GM19238 (cell line): ENCODE data around the gene FLT3LG.
"Not testable (repeated sequence)": the region's sequence is repeated elsewhere in the genome, so short reads cannot be mapped to it uniquely, and the experiment has no call there.

Experiments used
- DNase-seq: peaks from one replicate; pipeline ENCODE4 v3.0.0; 2011; ENCODE audit warnings: low spot score; ENCODE audit not compliant: insufficient read length

FLT3LG gene

DNA sequence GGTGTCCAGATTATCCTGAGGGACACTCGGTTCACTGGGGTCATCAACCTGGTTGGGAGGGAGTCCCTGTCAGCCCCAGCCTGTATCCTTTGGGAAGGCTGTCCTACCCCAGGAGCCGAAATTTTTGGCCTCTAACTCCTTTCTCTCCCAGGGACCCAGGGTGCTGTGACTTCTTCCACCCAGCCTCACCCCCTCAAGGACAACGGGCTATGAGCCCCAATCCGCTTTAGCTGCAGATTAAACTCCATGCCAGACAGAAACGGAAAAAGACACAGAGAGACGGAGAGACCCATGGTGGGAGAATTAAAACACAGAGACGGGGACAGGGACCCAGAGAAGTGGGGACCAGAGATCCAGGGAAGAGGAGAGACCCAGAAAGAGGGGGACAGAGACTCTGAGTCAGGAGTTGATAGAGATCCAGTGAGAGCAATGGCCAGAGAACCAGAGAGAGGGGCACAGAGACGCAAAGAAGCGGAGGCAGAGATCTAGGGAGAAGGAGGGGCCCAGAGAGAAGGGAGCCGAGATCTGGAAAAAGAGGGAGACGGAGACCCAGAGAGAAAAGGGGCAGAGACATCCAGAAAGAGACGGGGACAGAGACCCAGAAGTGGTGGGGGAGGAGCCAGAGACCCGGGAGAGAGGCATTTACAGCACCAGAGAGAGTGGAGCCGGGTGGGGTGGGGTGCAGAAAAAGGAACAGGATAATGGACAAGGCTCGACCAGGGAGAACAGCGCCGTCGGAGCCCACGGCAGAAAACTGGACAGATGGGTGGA, 33.4 kb upstream of the FLT3LG start:
- DNase-seq, result no peak

DNA sequence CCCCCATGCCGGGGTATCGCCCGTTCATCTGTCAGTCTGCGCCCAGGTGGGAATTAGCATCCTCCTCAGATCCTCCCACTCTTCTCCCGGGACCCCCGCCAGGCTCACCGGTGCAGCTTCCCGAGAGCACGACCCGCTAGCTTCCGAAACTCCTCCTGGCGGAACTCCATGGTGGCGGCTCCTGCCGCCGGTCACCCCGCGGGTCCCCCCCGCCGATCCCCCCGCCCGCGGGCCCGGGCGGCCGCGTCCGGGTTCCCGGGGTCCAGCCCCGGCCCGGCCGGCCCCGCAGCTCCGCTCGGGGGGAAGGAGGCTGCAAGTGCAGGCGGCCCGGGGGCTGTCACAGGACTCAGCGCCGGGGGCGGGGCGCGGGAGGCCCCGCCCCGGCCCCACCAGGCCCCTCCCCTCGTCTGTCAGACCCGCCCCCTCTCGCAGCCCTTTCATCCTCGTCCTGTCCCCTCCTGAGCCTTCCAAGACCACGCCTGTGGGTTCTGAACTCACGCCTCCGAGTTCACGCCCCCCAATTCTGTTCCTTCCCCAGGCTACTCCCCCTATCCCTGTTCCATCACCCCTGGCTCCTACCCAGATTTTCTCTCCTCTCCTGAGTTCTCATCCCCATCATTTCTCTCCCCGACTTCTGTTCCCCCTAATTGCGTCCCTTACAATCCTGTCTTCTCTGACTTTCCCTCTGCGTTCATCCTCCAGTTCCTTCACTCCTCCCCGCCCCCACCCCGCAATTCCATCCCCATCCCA, 32.6 kb upstream of the FLT3LG start, which contains the start of gene SLC17A7:
Gene SLC17A7, minus strand, starts transcription at position 318 of the 750 bp plus-strand sequence. Its CDS starts 148 bp downstream, at position 170.
- no peak for DNase-seq

DNA sequence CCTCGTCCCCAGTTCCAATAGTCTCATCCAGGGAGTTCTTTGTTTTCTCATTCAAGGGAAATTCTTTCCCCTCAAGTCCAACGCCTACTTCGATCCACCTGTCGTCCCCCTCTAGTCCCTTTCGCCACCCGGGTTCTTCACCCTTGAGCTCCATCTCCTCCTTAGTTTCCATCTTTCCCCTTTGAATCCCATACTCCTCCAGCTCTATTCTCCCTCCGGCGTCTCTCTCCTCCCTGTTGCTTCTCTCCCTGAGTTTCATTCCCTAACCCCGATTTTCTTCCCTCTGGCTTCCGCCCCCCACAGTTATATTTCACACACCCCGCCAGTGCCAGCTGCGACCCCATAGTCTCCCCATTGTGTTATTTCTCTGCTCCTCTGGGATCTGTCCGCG, 32.1 kb upstream of the FLT3LG start:
- no peak for DNase-seq

DNA sequence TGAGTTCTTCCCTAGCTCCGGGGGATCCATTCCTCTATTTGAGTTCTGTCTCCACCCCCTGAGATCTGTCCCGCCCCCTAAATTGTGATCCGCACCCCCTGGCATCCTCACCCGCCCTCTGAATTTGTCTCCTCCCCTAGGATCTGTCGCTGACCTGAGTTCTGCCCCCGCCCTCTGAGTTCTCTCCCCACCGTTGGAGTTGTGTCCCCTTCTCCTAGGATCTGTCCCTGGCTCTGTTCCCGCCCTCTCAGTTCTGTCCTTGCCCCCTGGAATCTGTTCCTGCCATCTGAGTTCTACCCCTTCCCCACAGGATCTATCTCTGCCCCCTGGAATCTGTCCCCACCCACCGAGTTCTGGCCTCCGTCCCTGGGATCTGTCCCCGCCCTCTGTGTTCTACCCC, 31.7 kb upstream of the FLT3LG start:
- DNase-seq, result no peak

DNA sequence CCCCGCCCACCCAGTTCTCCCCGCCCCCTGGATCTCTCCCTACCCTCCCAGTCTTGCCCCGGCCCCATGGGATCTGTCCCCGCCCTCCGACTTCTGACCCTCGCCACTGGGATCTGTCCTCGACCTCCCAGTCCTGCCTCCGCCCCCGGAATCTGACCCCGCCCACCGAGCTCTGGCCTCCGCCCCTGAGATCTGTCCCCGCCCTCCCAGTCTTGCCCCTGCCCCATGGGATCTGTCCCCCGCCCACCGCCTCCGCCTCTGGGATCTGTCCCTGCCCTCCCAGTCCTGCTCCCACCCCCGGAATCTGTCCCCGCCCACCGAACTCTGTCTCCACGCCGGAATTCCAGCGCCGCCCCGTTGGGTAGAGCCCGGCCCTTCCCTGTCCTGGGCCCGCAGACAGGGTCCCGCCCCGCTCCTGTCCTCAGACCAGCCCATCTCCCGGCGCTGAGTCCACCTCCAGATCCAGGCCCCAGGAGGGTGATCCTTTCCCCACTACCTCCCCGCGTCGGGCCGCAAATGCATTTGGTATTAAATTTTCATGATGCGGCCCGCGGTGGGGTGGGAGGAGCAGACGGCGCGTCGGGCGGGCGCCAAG, 31.1 kb upstream of the FLT3LG start:
- peak; percentile 70 for DNase-seq

DNA sequence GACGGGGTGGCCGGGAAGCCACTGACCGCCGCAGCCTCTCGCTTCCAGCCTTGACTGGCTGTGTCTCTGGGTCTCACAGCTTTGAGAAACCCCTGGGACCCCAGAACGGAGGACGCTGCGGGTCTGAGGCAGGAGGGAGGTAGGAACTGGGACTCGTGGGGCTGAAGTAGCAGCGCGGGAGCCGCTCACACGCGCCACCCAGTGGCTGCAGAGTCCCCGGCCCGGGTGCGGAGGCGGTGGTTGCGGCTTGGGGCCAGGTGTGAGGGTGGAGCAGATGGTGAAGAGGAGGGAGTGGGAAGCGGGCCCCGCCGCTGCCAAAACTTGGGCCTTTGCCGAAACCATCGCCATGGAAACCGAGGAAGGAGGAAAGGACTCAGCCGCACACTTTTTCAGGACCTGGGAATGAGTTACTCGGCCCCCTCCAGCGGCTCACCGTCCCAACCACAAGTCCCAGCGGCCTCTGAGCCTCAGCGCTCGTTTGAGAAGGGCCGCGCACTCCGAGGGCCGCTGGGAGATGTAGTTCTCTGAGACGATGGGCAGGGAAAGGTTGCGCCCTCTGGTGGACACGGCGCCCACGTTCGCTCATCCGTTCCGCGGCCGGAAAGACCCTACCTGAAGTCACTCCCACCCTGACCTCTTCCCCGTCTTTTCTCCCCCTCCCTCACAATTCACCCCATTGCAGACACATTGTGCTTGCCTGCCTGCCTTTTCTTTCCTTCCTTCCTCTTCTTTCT, 30.5 kb upstream of the FLT3LG start:
- DNase-seq, result peak; percentile 97

DNA sequence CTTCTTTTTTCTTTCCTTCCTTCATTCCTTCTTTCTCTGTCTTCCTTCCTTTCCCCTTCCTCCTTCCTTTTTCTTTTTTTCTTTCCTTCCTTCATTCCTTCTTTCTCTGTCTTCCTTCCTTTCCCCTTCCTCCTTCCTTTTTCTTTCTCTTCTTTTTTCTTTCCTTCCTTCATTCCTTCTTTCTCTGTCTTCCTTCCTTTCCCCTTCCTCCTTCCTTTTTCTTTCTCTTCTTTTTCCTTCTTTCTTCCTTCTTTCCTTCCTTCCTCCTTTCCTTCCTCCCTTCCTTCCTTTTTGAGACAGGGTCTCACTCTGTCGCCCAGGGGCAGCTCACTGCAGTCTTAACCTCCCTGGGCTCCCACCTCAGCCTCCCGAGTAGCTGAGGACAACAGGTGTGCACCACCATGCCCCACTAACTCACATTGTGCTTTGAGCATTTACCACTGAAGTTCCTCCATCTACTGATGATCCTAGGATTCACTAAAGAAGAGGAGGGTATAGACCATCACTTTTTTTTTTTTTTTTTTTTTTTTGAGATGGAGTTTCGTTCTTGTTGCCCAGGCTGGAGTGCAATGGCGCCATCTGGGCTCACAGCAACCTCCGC, 29.8 kb upstream of the FLT3LG start:
- not testable (repeated sequence) for DNase-seq

DNA sequence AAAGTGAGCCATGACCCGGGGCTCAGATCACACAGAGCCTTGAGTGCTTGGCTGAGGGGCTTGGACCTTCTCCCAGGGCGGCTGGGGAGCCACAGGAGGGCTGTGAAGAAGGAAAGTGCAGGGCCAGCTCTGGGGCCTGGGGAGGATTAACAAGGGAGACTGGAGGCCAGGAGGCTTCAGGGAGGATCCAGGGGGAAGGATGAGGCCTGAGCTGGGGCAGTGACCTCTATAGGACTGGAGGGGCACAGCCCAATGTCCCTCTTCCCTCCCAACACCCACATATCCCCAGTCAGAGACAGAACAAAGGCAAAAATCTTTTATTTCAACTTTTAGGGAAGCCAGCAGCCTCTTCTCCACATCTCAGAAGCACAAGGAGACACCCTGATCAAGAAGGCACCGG, 28.0 kb upstream of the FLT3LG start:
- DNase-seq, result no peak

DNA sequence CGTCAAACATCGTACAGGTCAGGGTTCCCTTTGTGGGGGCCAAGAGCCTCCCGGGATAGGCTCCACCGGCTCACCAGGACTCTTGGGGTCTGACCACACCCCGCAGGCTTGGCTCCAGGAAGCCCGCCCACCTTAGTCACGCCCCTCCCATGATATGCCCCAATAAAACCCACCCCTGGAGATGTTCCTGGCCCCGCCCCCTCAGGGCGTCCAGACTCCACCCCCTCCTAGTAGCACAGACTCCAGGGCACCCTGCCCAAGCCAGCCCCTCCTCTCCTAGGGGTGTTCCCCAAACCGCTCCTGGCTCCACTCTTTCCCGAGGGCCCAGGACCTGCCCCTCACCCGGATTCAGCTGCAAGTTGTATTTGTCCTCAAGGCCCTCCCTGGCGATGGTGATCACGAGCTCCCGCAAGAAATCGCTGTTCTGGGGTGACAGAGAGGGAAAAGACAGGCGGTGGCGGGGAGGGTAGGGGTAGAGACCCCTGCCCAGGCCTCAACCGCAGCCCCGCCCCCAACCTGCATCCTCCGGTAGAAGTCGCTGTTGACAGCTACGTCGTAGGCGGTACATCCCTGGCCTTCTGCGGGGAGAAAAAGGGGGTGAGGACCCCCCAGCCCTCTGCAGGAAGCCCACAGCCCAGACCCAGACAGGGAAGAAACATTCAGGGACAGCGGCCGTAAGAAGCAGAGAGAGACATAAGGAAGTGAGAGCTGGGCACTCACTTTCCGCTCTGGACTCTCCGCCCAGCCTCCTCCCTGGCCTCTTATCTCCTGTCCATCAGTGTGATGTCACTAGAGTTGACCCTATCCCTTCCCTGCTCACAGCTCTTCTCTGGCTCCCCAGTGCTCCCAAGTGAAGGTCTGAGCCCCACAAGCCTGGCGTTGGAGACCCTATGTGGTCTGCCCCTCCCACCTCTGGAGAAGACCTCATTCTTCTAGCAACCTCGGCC, 26.3 kb upstream of the FLT3LG start:
- no peak for DNase-seq

DNA sequence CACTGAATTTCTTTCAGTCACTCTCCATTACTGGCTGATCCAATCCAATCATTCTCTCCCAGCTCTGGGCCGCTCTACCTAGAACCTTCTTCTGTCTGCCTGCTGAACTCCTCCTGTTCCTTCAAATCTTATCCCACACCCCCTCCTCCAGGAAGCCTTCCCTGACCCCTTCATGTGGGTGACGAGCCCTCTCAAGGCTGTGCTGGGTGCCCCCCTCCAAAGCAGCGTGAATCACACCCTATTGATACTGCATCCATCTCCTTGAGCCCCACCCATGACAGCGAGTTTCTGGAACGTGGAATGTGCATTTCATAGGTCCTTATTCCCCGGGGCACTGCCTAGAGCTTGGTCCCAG, 25.6 kb upstream of the FLT3LG start:
- DNase-seq, result no peak

DNA sequence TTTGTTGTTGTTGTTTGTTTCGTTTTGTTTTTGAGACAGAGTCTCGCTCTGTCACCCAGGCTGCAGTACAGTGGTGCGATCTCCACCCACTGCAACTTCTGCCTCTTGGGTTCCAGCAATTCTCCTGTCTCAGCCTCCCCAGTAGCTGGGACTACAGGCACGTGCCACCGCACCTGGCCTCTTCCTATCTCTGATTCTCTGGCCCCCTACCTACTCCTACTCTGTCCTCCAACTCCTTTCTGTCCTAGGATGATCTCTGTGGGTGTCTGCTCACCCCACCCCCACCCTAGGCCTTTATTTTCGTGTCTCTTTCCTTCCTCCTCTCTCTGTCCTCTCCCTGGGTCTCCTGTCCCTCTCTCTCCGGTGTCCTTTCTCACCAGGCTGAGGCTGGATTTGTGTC, 23.6 kb upstream of the FLT3LG start:
- no peak for DNase-seq

DNA sequence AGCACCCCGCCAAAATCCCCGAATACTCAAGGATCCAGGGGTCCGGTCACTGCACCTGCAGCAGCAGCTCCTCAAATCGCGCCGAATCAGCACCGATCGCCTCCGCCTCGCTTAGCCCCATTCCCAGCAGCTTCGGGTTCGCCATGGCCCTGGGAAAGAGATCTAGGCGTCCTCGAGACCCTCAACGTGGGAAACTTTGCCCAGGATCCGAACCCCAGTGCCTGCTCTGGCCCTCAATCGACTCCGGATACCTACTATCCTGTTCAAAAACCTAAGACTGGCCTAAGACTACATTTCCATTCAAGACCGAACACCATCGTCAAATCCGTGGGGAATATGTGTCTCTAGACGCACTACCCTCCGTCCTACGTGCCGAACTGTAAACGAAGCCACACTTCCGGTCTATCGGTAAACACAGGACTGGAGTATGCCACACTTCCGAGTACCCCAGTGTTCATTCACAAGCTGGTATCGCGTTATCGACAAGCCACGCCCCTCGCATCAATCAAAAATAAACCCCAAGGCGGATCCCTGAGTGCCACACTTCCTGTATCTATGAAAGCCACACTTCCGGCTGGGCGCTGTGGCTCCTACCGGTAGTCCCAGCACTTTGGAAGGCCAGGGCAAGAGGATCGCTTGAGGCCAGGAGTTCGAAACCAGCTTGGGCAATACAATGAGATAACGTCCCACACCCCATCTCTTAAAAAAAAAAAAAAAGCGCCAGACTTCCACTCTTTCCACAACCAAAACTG, 22.4 kb upstream of the FLT3LG start, which contains the start of gene PIH1D1:
Gene PIH1D1, minus strand, starts transcription at position 385 of the 752 bp plus-strand sequence. Its CDS starts 240 bp downstream, at position 145.
- peak; percentile 89 for DNase-seq

DNA sequence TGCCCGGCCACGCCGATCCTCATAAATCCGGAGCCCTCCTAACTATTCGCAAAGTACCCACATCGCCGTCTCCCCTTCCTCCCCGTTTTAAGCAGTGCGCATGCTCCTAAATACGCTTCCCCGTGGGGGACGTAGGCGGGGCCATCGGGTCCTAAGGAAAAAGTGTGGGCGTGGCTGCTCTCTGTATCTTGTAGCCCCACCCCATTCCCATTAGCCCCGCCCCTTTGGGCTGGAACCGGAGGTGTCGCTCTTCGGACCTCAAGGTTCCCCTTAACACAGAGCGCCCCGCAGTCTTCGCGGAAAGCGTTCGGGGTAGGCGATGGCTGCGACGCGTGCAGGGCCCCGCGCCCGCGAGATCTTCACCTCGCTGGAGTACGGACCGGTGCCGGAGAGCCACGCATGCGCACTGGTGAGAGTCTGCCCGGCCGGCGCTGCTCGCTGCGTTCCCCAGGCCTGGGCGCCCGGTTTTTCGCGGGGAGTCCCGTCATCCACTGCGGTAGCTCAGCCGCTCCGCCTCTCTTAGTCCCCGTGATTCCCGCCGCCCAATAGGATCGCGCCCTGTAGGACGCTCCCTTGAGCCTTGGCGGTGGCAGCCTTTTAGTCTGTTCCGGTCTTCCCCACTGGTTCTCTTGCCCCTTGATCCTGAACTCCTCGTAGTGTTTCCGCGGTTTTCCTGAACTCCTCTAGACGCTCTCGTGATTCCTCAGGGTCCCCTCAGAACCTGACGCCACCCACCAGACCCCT, 20.8 kb upstream of the FLT3LG start, which contains the start of gene ALDH16A1:
Gene ALDH16A1, plus strand, starts transcription at position 213 of the 744 bp plus-strand sequence. Its CDS starts 107 bp downstream, at position 320.
- DNase-seq, result peak; percentile 96

DNA sequence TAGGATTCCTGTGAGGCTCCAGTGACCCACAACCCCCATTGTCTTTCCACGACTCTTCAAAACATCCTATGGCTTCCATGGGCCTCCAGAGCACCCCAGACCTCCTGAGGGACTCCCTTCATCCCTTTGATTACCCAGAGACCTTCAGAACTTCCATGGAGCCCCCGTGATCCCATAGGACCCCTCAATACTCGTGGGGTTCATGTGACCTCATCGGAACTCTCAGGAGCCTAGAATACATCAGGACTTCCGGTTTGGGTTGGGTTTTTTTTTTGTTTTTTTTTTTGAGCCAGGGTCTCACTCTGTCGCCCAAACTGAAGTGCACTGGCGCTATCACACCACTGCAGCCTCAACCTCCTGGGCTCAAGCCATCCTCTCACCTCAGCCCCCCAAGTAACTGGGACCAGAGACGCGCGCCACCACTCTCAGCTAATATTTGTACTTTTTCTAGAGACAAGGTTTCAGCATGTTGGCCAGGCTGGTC, 20.2 kb upstream of the FLT3LG start:
- no peak for DNase-seq

DNA sequence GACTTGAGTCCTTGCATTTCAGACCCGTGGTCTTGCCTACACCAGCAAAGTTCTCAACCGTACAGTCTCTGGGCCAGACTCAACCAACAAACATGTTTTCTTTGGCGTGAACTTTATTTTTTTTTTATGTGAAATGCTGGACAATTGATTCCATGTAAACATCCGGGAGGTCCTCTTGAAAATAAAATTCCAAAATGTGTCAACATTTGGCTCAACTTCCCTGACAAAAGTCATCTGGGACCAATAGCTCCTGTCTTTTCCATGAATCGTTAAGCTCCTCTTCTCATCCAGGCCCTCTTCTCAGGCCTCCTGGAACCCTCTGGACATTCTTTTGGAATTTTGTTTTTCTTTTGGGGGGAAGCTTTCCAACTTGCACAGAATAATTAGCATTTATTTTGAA, 18.2 kb upstream of the FLT3LG start:
- no peak for DNase-seq

DNA sequence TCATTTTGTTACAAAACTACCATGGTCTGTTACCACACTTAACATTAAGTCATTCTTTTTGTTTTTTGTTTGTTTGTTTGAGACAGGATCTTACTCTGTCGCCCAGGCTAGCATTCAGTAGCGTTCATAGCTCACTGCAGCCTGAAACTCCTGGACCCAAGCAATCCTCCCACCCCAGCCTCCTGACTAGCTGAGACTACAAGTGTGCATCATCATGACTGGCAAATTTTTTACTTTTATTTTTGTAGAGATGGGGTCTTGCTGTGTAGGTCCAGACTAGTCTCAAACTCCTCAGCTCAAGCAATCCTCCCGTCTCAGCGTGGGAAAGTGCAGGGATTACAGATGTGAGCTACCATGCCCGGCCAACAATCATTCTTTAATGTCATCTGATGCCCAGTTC, 17.7 kb upstream of the FLT3LG start:
- DNase-seq, result no peak

DNA sequence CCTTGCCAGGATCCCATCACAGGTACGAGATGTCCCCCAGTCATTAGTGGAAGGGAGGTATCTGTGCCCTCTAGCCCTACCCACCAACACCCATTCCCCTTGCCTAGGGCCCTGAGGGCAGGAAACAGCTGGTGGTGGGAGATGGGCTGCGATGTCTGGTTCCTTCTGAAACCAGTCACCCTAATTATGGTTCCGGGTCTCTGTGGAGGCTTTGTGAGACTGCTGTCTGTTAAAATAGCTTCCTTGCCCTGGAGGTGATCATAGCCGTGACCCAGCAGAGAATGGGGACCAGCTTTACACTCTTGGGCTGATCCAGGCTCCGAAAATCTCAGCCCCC, 15.5 kb upstream of the FLT3LG start:
- no peak for DNase-seq

DNA sequence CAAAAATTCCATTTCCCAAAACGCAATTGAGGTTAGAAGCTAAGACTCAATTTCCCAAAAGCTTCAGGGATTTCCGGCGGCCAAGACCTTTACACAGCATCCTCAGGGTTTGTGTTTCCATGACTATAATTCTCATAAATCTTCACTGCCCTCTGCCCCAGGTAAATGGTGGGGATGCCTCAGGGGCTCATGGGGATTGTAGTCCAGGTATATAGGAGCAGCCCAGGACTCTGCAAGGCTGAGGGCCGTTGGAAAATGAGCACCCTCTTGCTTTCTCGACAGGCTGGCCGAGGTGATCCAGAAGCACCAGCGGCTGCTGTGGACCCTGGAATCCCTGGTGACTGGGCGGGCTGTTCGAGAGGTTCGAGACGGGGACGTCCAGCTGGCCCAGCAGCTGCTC, 14.6 kb upstream of the FLT3LG start:
- no peak for DNase-seq
